ENCODE results near the gene SLC7A6.
"Not testable (repeated sequence)": the region's sequence is repeated elsewhere in the genome, so short reads cannot be mapped to it uniquely, and the experiment has no call there.

Gene SLC7A6

GRCh38 chr16:68285683-68286082 lies 21.4 kb downstream of the SLC7A6 start:
- DNase-seq, result no peak

DNA sequence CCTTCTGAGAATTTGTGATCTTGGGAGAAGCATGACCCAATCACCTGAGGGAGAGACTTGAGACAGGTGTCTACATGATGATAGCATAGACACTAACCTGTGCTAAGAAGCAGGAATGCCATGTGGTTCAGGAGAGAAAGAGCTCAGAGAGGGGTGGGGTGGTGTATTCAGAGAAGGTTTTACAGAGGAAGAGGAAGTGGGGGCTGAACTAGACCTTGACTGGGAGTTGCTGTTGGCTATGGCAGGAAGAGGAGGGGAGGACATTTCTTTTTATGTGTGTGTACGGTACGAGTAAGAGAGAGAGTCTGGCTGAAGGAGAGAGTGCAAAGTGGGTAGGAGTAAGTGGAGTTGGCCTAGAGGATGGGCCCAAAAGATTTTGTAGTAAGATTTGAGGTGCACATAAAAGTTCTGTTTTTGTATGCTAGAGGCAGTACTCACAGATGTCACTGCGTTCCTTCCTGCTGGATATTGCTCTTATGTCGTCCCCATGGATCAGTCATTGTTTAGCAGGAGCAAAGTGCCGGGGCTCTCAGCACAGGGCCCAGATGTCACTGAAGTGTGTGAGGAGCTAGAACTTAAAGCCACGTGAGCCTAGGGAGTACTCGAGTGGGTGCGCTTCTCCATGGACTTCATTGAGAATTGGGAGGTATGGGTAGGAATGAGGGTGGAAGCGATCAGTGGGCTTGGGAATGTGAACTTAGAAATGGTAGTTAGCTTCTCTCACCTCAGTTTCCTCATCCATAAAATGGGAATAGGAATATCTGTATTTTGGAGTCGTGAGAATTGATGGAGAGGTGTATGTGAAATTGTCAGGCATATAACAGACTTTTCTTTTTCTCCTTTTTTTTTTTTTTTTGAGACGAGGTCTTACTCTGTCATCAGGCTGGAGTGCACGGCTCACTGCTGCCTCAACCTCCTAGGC lies 22.1 kb downstream of the SLC7A6 start:
- DNase-seq, result peak; percentile 28

GRCh38 chr16:68287276-68288251 lies 23.2 kb downstream of the SLC7A6 start:
- peak; percentile 41 for DNase-seq

DNA sequence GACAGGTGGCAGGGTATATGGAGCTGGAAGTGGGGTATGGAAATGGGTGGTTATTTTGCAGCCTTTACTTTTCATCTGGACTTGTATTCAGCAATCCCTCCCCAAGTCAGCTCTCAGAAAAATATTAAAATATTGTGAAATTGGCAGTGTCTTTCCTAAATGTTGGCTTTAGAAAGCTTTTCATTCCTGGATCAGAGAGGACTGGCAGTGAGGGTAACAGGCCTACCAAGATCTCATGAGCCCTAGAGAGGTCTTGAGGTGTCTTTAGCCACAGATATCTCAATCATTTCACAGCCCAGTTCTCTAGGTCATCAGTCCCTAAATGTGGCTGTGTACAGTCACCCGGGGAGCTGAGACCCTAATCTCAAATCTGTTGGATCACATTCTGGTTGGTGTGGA lies 23.9 kb downstream of the SLC7A6 start:
- no peak for DNase-seq

DNA sequence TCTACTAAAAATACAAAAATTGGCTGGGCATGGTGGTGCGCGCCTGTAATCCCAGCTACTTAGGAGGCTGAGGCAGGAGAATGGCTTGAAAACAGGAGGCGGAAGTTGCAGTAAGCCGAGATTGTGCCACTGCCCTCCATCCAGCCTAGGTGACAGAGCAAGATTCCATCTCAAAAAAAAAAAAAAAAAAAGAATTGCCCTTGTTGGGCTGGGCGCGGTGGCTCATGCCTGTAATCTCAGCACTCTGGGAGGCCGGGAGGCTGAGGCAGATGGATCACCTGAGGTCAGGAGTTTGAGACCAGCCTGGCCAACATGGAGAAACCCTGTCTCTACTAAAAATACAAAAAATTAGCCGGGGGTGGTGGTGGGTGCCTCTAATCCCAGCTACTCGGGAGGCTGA lies 24.5 kb downstream of the SLC7A6 start:
- not testable (repeated sequence) for DNase-seq

DNA sequence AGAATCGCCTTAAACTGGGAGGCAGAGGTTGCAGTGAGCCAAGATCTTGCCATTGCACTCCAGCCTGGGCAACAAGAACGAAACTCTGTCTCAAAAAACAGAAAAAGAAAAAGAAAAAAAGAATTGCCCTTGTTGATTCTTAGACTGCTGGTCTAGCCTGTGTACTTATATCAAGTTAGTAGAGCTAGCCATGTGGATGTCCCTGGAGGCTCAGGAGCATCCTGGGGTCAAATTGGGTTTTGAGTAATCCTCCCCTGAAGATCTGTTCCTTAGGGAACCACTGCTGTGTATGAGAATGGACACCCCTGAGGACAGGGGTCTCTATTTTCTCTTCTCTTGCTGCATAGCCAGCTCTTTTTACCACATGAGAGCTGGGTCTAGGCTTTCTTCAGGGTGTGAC lies 24.9 kb downstream of the SLC7A6 start:
- no peak for DNase-seq

DNA sequence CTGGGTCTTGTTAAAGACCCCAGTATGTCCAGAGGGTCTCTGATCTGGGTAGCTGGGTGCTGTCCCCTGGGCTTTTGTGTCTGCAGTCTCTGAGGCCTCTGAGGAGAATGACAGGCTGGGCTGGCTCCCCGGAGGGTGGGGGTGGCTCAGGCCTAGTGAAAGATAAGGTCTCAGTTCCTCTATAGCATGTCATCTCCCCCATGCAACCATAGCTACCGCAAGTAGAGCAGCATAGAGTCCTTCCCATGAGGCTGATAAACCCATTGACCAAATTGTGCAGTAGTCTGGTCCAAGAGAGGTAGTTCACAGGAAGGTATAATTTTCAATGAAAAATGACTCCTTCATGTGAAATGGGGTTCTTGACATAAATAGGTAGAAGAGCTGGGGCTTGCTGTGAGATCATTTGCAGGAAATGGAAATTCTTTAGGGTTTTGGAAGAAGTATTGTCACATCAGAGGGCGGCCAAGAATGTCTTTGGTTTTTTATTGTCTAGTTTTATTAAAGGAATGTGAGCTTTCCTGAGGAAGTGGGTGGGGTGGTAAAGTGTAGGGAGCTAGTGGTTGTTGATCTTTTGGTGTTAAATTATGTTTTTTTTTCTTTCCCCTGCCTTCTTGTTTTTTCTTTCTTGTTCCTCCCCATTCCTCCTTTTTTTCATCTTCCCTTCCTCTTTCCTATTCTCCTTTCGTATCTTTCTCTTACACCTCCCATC lies 25.4 kb downstream of the SLC7A6 start:
- peak; percentile 57 for DNase-seq

GRCh38 chr16:68290450-68290849 lies 26.1 kb downstream of the SLC7A6 start:
- no peak for DNase-seq

GRCh38 chr16:68291227-68291626 lies 26.9 kb downstream of the SLC7A6 start:
- no peak for DNase-seq

DNA sequence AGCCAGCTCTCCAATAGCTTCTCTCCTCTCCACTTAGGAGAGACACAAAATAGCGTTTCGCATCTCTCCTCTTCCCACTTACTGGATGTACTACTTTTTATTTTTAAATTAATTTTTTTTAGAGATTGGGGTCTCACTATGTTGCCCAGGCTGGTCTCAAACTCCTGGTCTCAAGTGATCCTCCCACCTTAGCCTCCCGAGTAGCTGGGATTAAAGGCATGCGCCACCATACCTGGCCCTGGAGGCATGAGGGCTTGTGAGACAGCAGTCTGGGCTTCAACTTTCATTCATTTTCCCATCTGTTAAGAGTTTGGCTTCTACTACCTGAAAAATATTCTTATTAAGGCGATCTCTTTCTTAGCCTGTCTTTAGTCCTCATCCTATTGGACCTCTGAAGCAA lies 28.1 kb downstream of the SLC7A6 start:
- DNase-seq, result no peak

- DNase-seq, result no peak
Observed at GRCh38 chr16:68296291-68296690, 32.0 kb downstream of the SLC7A6 start.

- no peak for DNase-seq
Observed at GRCh38 chr16:68296693-68297092, 32.4 kb downstream of the SLC7A6 start.

GRCh38 chr16:68297908-68298307 lies 33.6 kb downstream of the SLC7A6 start:
- no peak for DNase-seq

- DNase-seq, result no peak
Observed at GRCh38 chr16:68298312-68298711, 34.0 kb downstream of the SLC7A6 start.

DNA sequence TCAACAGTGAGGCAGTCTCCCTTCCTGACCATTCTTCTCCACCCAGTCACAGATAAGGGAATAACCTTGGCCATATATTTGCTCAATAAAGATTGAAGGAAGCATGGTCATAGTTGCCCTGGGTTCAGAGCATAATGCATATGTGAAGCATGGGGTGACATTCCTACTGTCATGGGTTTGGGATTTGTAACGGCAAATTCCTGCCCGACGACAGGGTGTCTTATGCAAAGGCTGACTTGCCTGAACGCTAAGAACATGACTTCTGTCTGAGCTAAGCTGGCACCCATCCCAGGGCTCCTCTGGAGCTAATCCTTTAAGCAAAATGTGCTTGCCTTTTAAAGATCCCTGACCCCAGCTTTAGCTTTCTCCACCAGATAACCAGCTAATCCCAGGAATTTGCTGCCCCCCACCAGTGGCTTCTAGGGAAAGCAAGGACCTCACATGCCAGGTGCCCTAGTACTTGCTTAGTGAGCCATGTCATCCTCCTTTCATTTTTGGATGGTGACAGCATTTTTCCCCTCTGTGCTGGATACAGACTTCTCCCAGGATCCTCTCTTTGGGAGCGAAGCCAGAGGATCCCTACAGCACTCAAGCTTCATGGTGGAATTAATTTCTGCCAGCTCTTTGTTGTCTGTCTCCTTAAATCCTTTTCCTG lies 34.7 kb downstream of the SLC7A6 start:
- no peak for DNase-seq

DNA sequence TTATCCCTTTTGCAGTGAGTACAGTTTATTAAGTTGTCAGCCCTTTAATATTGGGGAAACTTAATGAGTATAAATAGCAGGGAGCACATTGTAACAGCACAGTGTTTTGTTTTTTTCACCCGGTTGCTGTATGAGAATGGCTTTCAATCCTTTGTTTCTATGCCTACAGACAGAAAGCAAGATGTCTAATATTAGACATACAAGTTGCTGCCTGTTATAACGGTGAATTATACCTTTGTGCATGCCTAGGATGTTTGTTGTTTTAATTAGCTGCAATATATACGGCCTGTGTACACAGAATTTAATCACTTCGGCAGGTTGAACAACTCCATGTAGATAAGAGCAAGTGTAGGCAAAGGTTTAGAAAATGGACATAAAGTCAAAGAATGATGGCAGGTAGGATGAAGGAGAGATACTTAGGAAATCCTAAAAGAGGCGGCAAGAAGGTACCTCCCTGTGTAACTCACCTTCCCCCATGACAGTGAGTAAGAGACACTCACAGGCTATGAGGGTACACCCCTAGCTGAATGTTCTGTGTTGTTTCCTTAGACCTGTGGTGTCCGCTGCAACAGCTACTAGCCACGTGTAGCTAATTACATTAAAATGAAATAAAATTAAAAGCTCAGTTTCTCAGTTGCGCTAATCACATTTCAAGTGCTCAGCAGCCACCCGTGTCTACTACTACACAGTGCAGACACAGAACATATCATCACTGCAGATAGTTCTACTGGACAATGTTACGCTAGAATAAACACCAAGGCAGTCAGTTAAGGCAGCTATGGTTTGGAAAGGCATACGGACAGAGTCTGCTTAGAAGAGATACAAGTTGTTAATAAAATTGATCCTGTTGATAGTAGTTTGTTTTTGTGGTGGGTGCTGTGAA lies 35.5 kb downstream of the SLC7A6 start:
- no peak for DNase-seq

- DNase-seq, result no peak
Observed at GRCh38 chr16:68300734-68301459, 36.6 kb downstream of the SLC7A6 start.

- DNase-seq, result no peak
Observed at GRCh38 chr16:68306633-68307032, 42.3 kb downstream of the SLC7A6 start.

DNA sequence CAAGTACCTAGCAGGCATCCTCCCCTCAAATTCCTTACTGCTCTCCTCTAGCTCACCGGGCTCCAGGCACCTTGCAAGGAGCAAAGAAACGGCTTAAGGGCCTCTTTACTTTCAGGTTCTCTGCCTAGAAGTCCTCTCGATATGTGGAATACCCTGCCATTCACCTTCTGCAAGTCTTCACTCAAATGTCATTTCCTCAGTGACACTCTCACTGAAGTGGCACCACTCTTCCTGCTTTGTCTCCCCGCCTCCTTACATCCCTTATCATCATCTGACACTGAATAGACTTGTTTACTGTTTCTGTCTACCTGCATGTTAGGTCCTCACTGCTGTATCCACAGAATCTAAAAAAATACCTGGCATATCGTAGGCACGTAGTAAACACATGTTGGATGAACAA lies 45.5 kb downstream of the SLC7A6 start:
- DNase-seq, result no peak

DNA sequence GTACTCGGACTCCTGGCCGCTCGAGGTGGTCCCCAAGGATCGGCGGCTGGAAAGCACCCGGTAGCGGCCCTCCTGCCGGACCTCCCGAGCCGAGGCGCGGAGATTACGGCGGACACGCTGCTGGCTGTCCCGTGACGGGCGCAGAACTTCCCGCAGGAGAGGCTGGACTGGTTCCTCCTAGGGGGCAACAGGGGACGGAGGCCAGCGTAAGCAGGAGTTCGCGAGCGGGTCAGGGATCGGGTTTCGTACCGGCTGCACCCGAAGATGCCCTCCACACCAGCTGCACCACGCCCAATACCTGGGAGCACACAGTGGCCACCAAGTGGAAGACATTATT lies 46.1 kb downstream of the SLC7A6 start:
- DNase-seq, result no peak

Measured in CD4-positive, alpha-beta T cell treated with Interferon gamma for 1 hour (primary cell).